H9 (cell line): ENCODE data around the gene SIPA1L3. TPM values are rescaled to one million over a fixed set of nuclear protein-coding genes. Genes with fewer than 3 reads are reported as not detected.

Source experiments
- DNase-seq: peaks from one replicate; pipeline ENCODE4 v3.0.0-alpha.2; 2017
- H2AFZ ChIP-seq: one replicate; pipeline ENCODE4 v1.6.1; 2013; ENCODE audit warnings: mild to moderate bottlenecking, low read length, control low read depth, moderate library complexity
- H2AK5ac ChIP-seq: 2 replicates; pipeline ENCODE4 v1.6.1; 2013; ENCODE audit warnings: low read length, control low read depth, mixed read lengths; ENCODE audit not compliant: insufficient read length
- H2BK120ac ChIP-seq: one replicate; pipeline ENCODE4 v1.6.1; 2013; ENCODE audit warnings: low read depth, mild to moderate bottlenecking, low read length, control low read depth, inconsistent platforms; ENCODE audit not compliant: poor library complexity, severe bottlenecking
- H2BK12ac ChIP-seq: 2 replicates; pipeline ENCODE4 v1.6.1; 2013; ENCODE audit warnings: low read length, control low read depth, mixed read lengths, low read depth; ENCODE audit not compliant: insufficient read length
- H2BK15ac ChIP-seq: 2 replicates; pipeline ENCODE4 v1.6.1; 2013; ENCODE audit warnings: low read depth, low read length, control low read depth
- H2BK20ac ChIP-seq: one replicate; pipeline ENCODE4 v1.6.1; 2013; ENCODE audit warnings: low read depth, mild to moderate bottlenecking, low read length, control low read depth, inconsistent platforms; ENCODE audit not compliant: poor library complexity, severe bottlenecking
- H2BK5ac ChIP-seq: 2 replicates; pipeline ENCODE4 v1.6.1; 2013; ENCODE audit warnings: low read length, control low read depth, mixed read lengths; ENCODE audit not compliant: insufficient read length
- H3K14ac ChIP-seq: 2 replicates; pipeline ENCODE4 v1.6.1; 2013; ENCODE audit warnings: low read length, control low read depth; ENCODE audit not compliant: insufficient read depth
- H3K18ac ChIP-seq: 2 replicates; pipeline ENCODE4 v1.6.1; 2013; ENCODE audit warnings: low read depth, mild to moderate bottlenecking, mixed read lengths, low read length, control low read depth; ENCODE audit not compliant: insufficient read length
- H3K23ac ChIP-seq: 2 replicates; pipeline ENCODE4 v1.6.1; 2013; ENCODE audit warnings: low read length, control low read depth, mixed read lengths, low read depth; ENCODE audit not compliant: insufficient read length
- H3K23me2 ChIP-seq: 2 replicates; pipeline ENCODE4 v1.6.1; 2013; ENCODE audit warnings: low read depth, mild to moderate bottlenecking, mixed read lengths, low read length, control low read depth; ENCODE audit not compliant: insufficient read length, poor library complexity, severe bottlenecking
- H3K27ac ChIP-seq: 2 replicates; pipeline ENCODE4 v1.5.1; 2013; ENCODE audit warnings: low read length, control low read depth, mixed read lengths, low read depth; ENCODE audit not compliant: insufficient read length
- H3K27me3 ChIP-seq: 2 replicates; pipeline ENCODE4 v1.6.1; 2013; ENCODE audit warnings: low read length, control low read depth, inconsistent platforms; ENCODE audit not compliant: insufficient read depth
- H3K4ac ChIP-seq: 2 replicates; pipeline ENCODE4 v1.6.1; 2013; ENCODE audit warnings: low read depth, mild to moderate bottlenecking, control low read depth, inconsistent platforms, low read length, moderate library complexity
- H3K4me1 ChIP-seq: 2 replicates; pipeline ENCODE4 v1.6.1; 2013; ENCODE audit warnings: low read length, control low read depth, inconsistent platforms; ENCODE audit not compliant: insufficient read depth
- H3K4me2 ChIP-seq: 2 replicates; pipeline ENCODE4 v1.6.1; 2013; ENCODE audit warnings: low read length, control low read depth, mixed read lengths; ENCODE audit not compliant: insufficient read length, insufficient read depth
- H3K56ac ChIP-seq: 2 replicates; pipeline ENCODE4 v1.6.1; 2013; ENCODE audit warnings: low read depth, mild to moderate bottlenecking, mixed read lengths, low read length, control low read depth; ENCODE audit not compliant: insufficient read length
- H3K79me1 ChIP-seq: 2 replicates; pipeline ENCODE4 v1.6.1; 2013; ENCODE audit warnings: low read depth, mild to moderate bottlenecking, moderate library complexity, low read length, control low read depth, inconsistent platforms; ENCODE audit not compliant: insufficient read depth, poor library complexity, severe bottlenecking
- H3K79me2 ChIP-seq: 2 replicates; pipeline ENCODE4 v1.6.1; 2013; ENCODE audit warnings: low read length, control low read depth, inconsistent platforms; ENCODE audit not compliant: insufficient read depth
- H3K9ac ChIP-seq: 2 replicates; pipeline ENCODE4 v1.6.1; 2013; ENCODE audit warnings: low read length, control low read depth, mixed read lengths; ENCODE audit not compliant: insufficient read length; ENCODE audit errors: extremely low read depth
- H3K9me3 ChIP-seq: one replicate; pipeline ENCODE4 v1.6.1; 2013; ENCODE audit warnings: low read depth, low read length, inconsistent platforms; ENCODE audit not compliant: control insufficient read depth
- H3T11ph ChIP-seq: one replicate; pipeline ENCODE4 v1.6.1; 2013; ENCODE audit warnings: mild to moderate bottlenecking, low read length, control low read depth, inconsistent platforms
- H4K20me1 ChIP-seq: one replicate; pipeline ENCODE4 v1.6.1; 2013; ENCODE audit not compliant: control insufficient read depth, insufficient read length, insufficient read depth
- H4K5ac ChIP-seq: 2 replicates; pipeline ENCODE4 v1.6.1; 2013; ENCODE audit warnings: low read depth, mild to moderate bottlenecking, mixed read lengths, low read length, control low read depth; ENCODE audit not compliant: insufficient read length
- H4K8ac ChIP-seq: replicated peaks from 2 replicates; pipeline ENCODE4 v1.6.1; 2013; ENCODE audit warnings: low read length, control low read depth, mixed read lengths, low read depth; ENCODE audit not compliant: insufficient read length
- H4K91ac ChIP-seq: 2 replicates; pipeline ENCODE4 v1.6.1; 2013; ENCODE audit warnings: low read depth, mild to moderate bottlenecking, moderate library complexity, mixed read lengths, low read length, control low read depth; ENCODE audit not compliant: insufficient read length
- H3K27ac Mint-ChIP-seq, 3 experiments: 2 replicates in 2 of 3; 3 replicates in 1 of 3; pipeline ENCODE4 v1.8.0; 2020 to 2021; ENCODE audit warnings: mixed read lengths in 3 of 3, mild to moderate bottlenecking in 1 of 3, moderate library complexity in 1 of 3
- H3K27me3 Mint-ChIP-seq: 2 replicates; pipeline ENCODE4 v1.8.0; 2021; ENCODE audit warnings: low read depth, mild to moderate bottlenecking, moderate library complexity, mixed read lengths
- H3K36me3 Mint-ChIP-seq, 3 experiments: 2 replicates in 2 of 3; 3 replicates in 1 of 3; pipeline ENCODE4 v1.8.0; 2020 to 2021; ENCODE audit warnings: low read depth in 3 of 3, mixed read lengths in 3 of 3; ENCODE audit not compliant: insufficient read depth in 1 of 3
- H3K4me1 Mint-ChIP-seq, 2 experiments: 2 replicates each; pipeline ENCODE4 v1.8.0; 2020; ENCODE audit warnings: mixed read lengths in 2 of 2
- H3K4me3 Mint-ChIP-seq, 2 experiments: 2 replicates in 1 of 2; 3 replicates in 1 of 2; pipeline ENCODE4 v1.8.0; 2020 to 2021; ENCODE audit warnings: mild to moderate bottlenecking in 2 of 2, mixed read lengths in 2 of 2, moderate library complexity in 1 of 2
- H3K9me3 Mint-ChIP-seq, 2 experiments: 2 replicates in 1 of 2; 3 replicates in 1 of 2; pipeline ENCODE4 v1.8.0; 2020; ENCODE audit warnings: mild to moderate bottlenecking in 2 of 2, mixed read lengths in 2 of 2, moderate library complexity in 1 of 2
- WGBS: extraction: QIAGEN DNeasy Blood & Tissue Kit; methylation state at CpG from one replicate; pipeline ENCODE4 v1.1.7; 2013; ENCODE audit warnings: missing lambda C conversion rate, low lambda C conversion rate, mixed read lengths; ENCODE audit not compliant: insufficient read length; ENCODE audit errors: extremely low coverage; 5-methylcytosine and 5-hydroxymethylcytosine counted together
- total RNA-seq: library from RNA; stranded (reverse); gene quantifications from 2 replicates; pipeline ENCODE4 v1.2.1, GENCODE V29; 2021
- TF ChIP-seq, protein P1 (sequence below): fragments of 200-600 bp; sonication (generic); conservative IDR thresholded peaks from 3 replicates; pipeline ENCODE4 v1.8.0; 2021; ENCODE audit warnings: antibody characterized with exemption, mild to moderate bottlenecking

Gene SIPA1L3
- total RNA-seq, 1 experiment from 2014 or later: 40.1 TPM

DNA sequence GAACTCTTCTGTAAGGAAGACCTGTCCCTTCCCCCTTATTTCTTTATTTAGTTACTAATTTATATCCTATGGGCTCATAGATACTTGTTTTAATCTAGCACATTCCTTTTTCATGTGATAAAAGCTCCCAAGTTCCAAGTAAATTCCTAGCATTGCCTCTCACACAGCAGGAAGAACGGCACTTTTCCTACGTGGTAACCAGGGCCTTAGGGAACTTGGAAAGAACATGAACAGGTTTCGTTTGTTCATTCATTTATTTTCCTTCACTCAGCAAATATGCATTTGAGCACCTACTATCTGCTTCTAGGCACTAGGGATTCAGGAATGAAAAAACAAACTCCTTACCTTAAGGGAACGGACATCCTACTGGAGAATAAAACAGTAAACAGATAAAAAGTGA, 125.1 kb downstream of the SIPA1L3 start:
- Histone ChIP-seq H4K8ac (no peak overlapping the region), H3K9ac (no peak overlapping the region), H2BK20ac (no peak overlapping the region), H2BK12ac (no peak overlapping the region), H3K23me2 (no peaks in the 10 kb centered on the region), H3K56ac (no peak overlapping the region), H2AK5ac (no peak overlapping the region), H3K4me1 (peaks cover 9% of the 10 kb centered on the region; the same call in 1 of the 2 replicates), H2BK120ac (no peak overlapping the region), H3K27ac (no peak overlapping the region), H4K91ac (no peak overlapping the region), H4K5ac (no peak overlapping the region), H3K14ac (no peak overlapping the region), H3K18ac (no peak overlapping the region), H2BK15ac (no peak overlapping the region), H3K79me1 (no peaks in the 10 kb centered on the region), H2AFZ (no peak overlapping the region), H2BK5ac (no peak overlapping the region), H3K4me2 (no peak overlapping the region), H3K23ac (no peak overlapping the region), H3K27me3 (no peaks in the 10 kb centered on the region), H3T11ph (no peak overlapping the region), H3K9me3 (no peaks in the 10 kb centered on the region), H4K20me1 (no peaks in the 10 kb centered on the region), H3K79me2 (peaks cover 3% of the 10 kb centered on the region; the same call in 1 of the 2 replicates), H3K4ac (no peak overlapping the region)
- no peak overlapping the region for H3K4me3 Mint-ChIP-seq
- no peaks in the 10 kb centered on the region for H3K27me3 Mint-ChIP-seq
- TF ChIP-seq, protein P1, sequence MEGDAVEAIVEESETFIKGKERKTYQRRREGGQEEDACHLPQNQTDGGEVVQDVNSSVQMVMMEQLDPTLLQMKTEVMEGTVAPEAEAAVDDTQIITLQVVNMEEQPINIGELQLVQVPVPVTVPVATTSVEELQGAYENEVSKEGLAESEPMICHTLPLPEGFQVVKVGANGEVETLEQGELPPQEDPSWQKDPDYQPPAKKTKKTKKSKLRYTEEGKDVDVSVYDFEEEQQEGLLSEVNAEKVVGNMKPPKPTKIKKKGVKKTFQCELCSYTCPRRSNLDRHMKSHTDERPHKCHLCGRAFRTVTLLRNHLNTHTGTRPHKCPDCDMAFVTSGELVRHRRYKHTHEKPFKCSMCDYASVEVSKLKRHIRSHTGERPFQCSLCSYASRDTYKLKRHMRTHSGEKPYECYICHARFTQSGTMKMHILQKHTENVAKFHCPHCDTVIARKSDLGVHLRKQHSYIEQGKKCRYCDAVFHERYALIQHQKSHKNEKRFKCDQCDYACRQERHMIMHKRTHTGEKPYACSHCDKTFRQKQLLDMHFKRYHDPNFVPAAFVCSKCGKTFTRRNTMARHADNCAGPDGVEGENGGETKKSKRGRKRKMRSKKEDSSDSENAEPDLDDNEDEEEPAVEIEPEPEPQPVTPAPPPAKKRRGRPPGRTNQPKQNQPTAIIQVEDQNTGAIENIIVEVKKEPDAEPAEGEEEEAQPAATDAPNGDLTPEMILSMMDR: no peak
- H3K27ac Mint-ChIP-seq: peak overlapping the region in 2 of 3 experiments; percentile 10 to 65; a peak in 1 of 7 replicates
- no peaks in the 10 kb centered on the region for H3K9me3 Mint-ChIP-seq
- peaks cover 12 to 23% (median 15%) of the 10 kb centered on the region in 3 experiments for H3K36me3 Mint-ChIP-seq
- DNase-seq: no peak
- no CpG with 5 or more reads among the region's 4 CpGs for WGBS
- H3K4me1 Mint-ChIP-seq: peaks cover 44 to 48% of the 10 kb centered on the region in 2 experiments
